HepG2 (cell line): ENCODE measurements around the gene CTF1. TPM values are rescaled to one million over a fixed set of nuclear protein-coding genes. Genes with fewer than 3 reads are reported as not detected.
A peak's percentile ranks its signal among the peaks of the same experiment; 100 is the strongest.

Experiments used
- AHDC1 ChIP-seq: sonication (generic); formaldehyde crosslinking; IDR thresholded peaks from 2 replicates; pipeline ENCODE4 v1.5.1; 2020; ENCODE audit warnings: mild to moderate bottlenecking, missing genetic modification reagents, borderline replicate concordance
- AHR ChIP-seq: IDR thresholded peaks from 2 replicates; pipeline ENCODE4 v1.6.1; 2018; ENCODE audit warnings: missing genetic modification reagents, missing compliant biosample characterization
- ELF4 ChIP-seq: sonication (generic); formaldehyde crosslinking; IDR thresholded peaks from 2 replicates; pipeline ENCODE4 v1.5.0; 2020; ENCODE audit warnings: missing genetic modification reagents, mild to moderate bottlenecking, moderate library complexity, borderline replicate concordance
- KDM6A ChIP-seq: IDR thresholded peaks from 2 replicates; pipeline ENCODE4 v1.6.1; 2016; ENCODE audit warnings: low read depth
- MAF1 ChIP-seq: sonication (generic); formaldehyde crosslinking; IDR thresholded peaks from 2 replicates; pipeline ENCODE4 v1.5.0; 2020; ENCODE audit warnings: missing genetic modification reagents, borderline replicate concordance
- NAIF1 ChIP-seq: sonication (generic); formaldehyde crosslinking; IDR thresholded peaks from 2 replicates; pipeline ENCODE4 v1.5.0; 2020; ENCODE audit warnings: mild to moderate bottlenecking, missing genetic modification reagents, borderline replicate concordance
- PREB ChIP-seq: sonication (generic); formaldehyde crosslinking; IDR thresholded peaks from 2 replicates; pipeline ENCODE4 v1.4.0; 2020; ENCODE audit warnings: missing genetic modification reagents
- SRY ChIP-seq: sonication (generic); formaldehyde crosslinking; IDR thresholded peaks from 2 replicates; pipeline ENCODE4 v1.8.0; 2022; ENCODE audit warnings: mild to moderate bottlenecking, missing genetic modification reagents
- XRCC5 ChIP-seq: fragments of 200-400 bp; formaldehyde crosslinking; optimal IDR thresholded peaks from 2 replicates; pipeline ENCODE3; 2017; ENCODE audit warnings: mild to moderate bottlenecking, low read length
- ZBTB4 ChIP-seq: sonication (generic); formaldehyde crosslinking; IDR thresholded peaks from 2 replicates; pipeline ENCODE4 v1.4.0; 2020; ENCODE audit warnings: missing genetic modification reagents, mild to moderate bottlenecking, borderline replicate concordance
- ZNF281 ChIP-seq: sonication (generic); formaldehyde crosslinking; IDR thresholded peaks from 2 replicates; pipeline ENCODE4 v1.4.0; 2020; ENCODE audit warnings: missing genetic modification reagents, borderline replicate concordance
- ZNF383 ChIP-seq: sonication (generic); formaldehyde crosslinking; IDR thresholded peaks from 2 replicates; pipeline ENCODE4 v1.4.0; 2020; ENCODE audit warnings: missing genetic modification reagents, mild to moderate bottlenecking, borderline replicate concordance
- ZNF570 ChIP-seq: sonication (generic); formaldehyde crosslinking; IDR thresholded peaks from 2 replicates; pipeline ENCODE4 v1.4.0; 2020; ENCODE audit warnings: mild to moderate bottlenecking, missing genetic modification reagents, borderline replicate concordance
- ZNF737 ChIP-seq: sonication (generic); formaldehyde crosslinking; IDR thresholded peaks from 2 replicates; pipeline ENCODE4 v1.5.0; 2020; ENCODE audit warnings: missing genetic modification reagents, mild to moderate bottlenecking, borderline replicate concordance
- polyA plus RNA-seq, 8 experiments: library from polyadenylated mRNA; depleted of rRNA in 3 of 8; stranded (reverse) in 7 of 8; unstranded in 1 of 8; fragments of >200 nt; fragmentation: Illumina TruSeq in 4 of 8; extraction: Trizol in 4 of 8; gene quantifications; 2 replicates each; pipeline versions ENCODE4 v1.2.1 to v1.2.3, GENCODE V29; 2011 to 2016; ENCODE audit warnings: low read depth in 4 of 8, missing spikeins in 1 of 8, mixed read lengths in 1 of 8; ENCODE audit not compliant: insufficient read depth in 1 of 8
- total RNA-seq, 5 experiments: library from RNA; depleted of rRNA; stranded (reverse); fragments of >200 nt; fragmentation: Illumina TruSeq; extraction: Trizol; gene quantifications; 2 replicates each; pipeline ENCODE4 v1.2.3, GENCODE V29; 2016; ENCODE audit warnings: low read depth in 1 of 5

CTF1 gene
- total and polyA plus RNA-seq, 2 of the 13 experiments (the other 11 are each of a cell fraction or from before 2014, with no cell fraction given): 0.13 to 1.8 TPM

- TF ChIP-seq MAF1 (CRISPR knock-in tag) (peak; percentile 96; the same call in 1 of the 2 replicates), ZNF570 (CRISPR knock-in tag) (0 out of 2 replicates have a peak, but pooled peaks have one; percentile 94), SRY (CRISPR knock-in tag) (peak; percentile 98), AHR (CRISPR knock-in tag) (peak; percentile 94), ZNF383 (CRISPR knock-in tag) (peak; percentile 96), PREB (CRISPR knock-in tag) (0 out of 2 replicates have a peak, but pooled peaks have one; percentile 8), NAIF1 (CRISPR knock-in tag) (peak; percentile 90), ELF4 (peak; percentile 94), XRCC5 (peak; percentile 93), ZBTB4 (peak; percentile 97; the same call in 1 of the 2 replicates), ZNF737 (CRISPR knock-in tag) (no peak), AHDC1 (CRISPR knock-in tag) (peak; percentile 50; the same call in 1 of the 2 replicates), KDM6A (no peak), ZNF281 (peak; percentile 61; the same call in 1 of the 2 replicates)
These were observed 21.3 kb upstream of the CTF1 start (continued) for GRCh38 chr16:30874821-30875717.
